ENCODE data around the gene PGAP3.

PGAP3 gene

GRCh38 chr17:39679521-39680192 lies 8.2 kb downstream of the PGAP3 start:
- H3K4me3 ChIP-seq (replicated peaks in 1 of 2; ENCODE audit: low read depth in 2 of 2, low read length in 2 of 2), result no peak overlapping the region
- no peak for DNase-seq (ENCODE audit: low read depth in 2 of 2)
- TF ChIP-seq CTCF (IDR thresholded peaks at IDR 0.05; ENCODE audit: low read depth, low read length), result no peak

- no peak for TF ChIP-seq CTCF (IDR thresholded peaks at IDR 0.05; ENCODE audit: low read depth, low read length)
- H3K4me3 ChIP-seq (replicated peaks in 1 of 2; ENCODE audit: low read depth in 2 of 2, low read length in 2 of 2), result no peak overlapping the region
- DNase-seq (ENCODE audit: low read depth in 2 of 2), result no peak
Observed at GRCh38 chr17:39678340-39679116, 9.3 kb downstream of the PGAP3 start.

- no peak for TF ChIP-seq CTCF (IDR thresholded peaks at IDR 0.05; ENCODE audit: low read depth, low read length)
- DNase-seq (ENCODE audit: low read depth in 2 of 2), result peak in 1 of 2 donors; percentile 33
- no peak overlapping the region for H3K4me3 ChIP-seq (replicated peaks in 1 of 2; ENCODE audit: low read depth in 2 of 2, low read length in 2 of 2)
Observed at GRCh38 chr17:39677542-39678339, 10.1 kb downstream of the PGAP3 start.

- no peak for TF ChIP-seq CTCF (IDR thresholded peaks at IDR 0.05; ENCODE audit: low read depth, low read length)
- no peak overlapping the region for H3K4me3 ChIP-seq (replicated peaks in 1 of 2; ENCODE audit: low read depth in 2 of 2, low read length in 2 of 2)
- DNase-seq (ENCODE audit: low read depth in 2 of 2), result no peak
Observed at GRCh38 chr17:39677072-39677471, 10.8 kb downstream of the PGAP3 start.

- no peak overlapping the region for H3K4me3 ChIP-seq (replicated peaks in 1 of 2; ENCODE audit: low read depth in 2 of 2, low read length in 2 of 2)
- TF ChIP-seq CTCF (IDR thresholded peaks at IDR 0.05; ENCODE audit: low read depth, low read length), result no peak
- peak in 1 of 2 donors; percentile 32 for DNase-seq (ENCODE audit: low read depth in 2 of 2)
Observed at GRCh38 chr17:39676198-39676819, 11.5 kb downstream of the PGAP3 start.

GRCh38 chr17:39675390-39676082 lies 12.3 kb downstream of the PGAP3 start:
- TF ChIP-seq CTCF (IDR thresholded peaks at IDR 0.05; ENCODE audit: low read depth, low read length), result no peak
- no peak overlapping the region for H3K4me3 ChIP-seq (replicated peaks in 1 of 2; ENCODE audit: low read depth in 2 of 2, low read length in 2 of 2)
- no peak for DNase-seq (ENCODE audit: low read depth in 2 of 2)
